GM10266 (cell line): ENCODE data around the gene SEC24C.

Experiments used
- DNase-seq: peaks from one replicate; pipeline ENCODE4 v3.0.0; 2012; ENCODE audit errors: extremely low spot score
- TF ChIP-seq, protein P1 (sequence below): IDR thresholded peaks from 2 replicates; pipeline ENCODE4 v1.5.1; 2012; ENCODE audit warnings: mild to moderate bottlenecking, low read depth; ENCODE audit not compliant: control insufficient read depth, insufficient read depth; ENCODE audit errors: missing control alignments

SEC24C gene

DNA sequence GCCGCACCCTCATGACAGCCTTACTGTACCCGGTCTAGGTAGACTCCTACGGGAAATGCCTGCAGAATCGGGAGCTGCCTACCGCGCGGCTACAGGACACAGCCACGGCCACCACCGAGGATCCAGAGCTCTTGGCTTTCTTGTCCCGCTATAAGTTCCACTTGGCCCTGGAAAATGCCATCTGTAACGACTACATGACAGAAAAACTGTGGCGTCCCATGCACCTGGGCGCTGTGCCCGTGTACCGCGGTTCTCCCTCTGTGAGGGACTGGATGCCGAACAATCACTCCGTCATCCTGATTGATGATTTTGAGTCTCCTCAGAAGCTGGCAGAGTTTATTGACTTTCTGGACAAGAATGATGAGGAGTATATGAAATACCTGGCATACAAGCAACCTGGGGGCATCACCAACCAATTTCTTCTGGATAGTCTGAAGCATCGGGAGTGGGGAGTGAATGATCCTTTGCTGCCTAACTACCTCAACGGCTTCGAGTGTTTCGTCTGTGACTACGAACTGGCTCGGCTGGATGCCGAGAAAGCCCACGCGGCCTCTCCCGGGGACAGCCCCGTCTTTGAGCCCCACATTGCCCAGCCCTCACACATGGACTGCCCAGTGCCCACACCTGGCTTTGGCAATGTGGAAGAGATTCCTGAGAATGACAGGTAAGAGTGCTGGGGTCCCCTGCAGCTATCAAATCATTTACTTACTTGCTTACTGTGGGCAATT, 29.1 kb downstream of the SEC24C start:
- TF ChIP-seq, protein P1, sequence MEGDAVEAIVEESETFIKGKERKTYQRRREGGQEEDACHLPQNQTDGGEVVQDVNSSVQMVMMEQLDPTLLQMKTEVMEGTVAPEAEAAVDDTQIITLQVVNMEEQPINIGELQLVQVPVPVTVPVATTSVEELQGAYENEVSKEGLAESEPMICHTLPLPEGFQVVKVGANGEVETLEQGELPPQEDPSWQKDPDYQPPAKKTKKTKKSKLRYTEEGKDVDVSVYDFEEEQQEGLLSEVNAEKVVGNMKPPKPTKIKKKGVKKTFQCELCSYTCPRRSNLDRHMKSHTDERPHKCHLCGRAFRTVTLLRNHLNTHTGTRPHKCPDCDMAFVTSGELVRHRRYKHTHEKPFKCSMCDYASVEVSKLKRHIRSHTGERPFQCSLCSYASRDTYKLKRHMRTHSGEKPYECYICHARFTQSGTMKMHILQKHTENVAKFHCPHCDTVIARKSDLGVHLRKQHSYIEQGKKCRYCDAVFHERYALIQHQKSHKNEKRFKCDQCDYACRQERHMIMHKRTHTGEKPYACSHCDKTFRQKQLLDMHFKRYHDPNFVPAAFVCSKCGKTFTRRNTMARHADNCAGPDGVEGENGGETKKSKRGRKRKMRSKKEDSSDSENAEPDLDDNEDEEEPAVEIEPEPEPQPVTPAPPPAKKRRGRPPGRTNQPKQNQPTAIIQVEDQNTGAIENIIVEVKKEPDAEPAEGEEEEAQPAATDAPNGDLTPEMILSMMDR = no peak

DNA sequence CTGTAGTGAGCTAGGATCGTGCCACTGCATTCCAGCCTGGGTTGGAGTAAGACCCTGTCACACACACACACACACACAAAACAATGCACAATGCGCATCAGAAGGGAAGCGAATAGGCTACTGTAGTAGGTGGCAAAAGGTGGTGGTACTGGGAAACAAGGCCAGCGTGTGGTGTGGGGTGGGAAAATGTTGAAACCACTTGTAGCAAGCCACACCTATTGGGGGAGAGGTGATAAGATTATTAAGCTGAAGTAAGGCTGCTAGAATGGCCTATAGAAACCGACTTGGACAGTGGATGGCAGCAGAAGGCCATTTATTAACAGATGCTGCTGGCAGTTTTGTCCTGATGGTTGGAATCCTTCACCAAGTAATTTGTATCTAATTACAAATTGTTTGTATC, 30.5 kb downstream of the SEC24C start:
- TF ChIP-seq, protein P1 = peak; percentile 31
- peak; percentile 39 for DNase-seq

More for the DNA sequence above, 29.1 kb downstream of the SEC24C start:
- peak; percentile 38 for DNase-seq

DNA sequence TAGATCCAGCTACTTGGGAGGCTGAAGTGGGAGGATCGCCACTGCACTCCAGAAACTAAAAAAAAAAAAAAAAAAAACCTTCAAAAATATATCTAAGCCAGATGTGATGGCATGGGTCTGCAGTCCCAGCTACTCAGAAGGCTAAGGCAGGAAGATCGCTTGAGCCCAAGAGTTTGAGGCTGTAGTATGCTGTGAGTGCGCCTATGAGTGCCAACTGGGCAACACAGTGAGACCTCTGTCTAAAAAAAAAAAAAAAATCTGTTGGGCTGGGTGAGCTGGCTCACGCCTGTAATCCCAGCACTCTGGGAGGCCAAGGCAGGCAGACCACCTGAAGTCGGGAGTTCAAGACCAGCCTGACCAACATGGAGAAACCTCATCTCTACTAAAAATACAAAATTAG, 34.8 kb downstream of the SEC24C start:
- DNase-seq = no peak
- TF ChIP-seq, protein P1 = no peak

DNA sequence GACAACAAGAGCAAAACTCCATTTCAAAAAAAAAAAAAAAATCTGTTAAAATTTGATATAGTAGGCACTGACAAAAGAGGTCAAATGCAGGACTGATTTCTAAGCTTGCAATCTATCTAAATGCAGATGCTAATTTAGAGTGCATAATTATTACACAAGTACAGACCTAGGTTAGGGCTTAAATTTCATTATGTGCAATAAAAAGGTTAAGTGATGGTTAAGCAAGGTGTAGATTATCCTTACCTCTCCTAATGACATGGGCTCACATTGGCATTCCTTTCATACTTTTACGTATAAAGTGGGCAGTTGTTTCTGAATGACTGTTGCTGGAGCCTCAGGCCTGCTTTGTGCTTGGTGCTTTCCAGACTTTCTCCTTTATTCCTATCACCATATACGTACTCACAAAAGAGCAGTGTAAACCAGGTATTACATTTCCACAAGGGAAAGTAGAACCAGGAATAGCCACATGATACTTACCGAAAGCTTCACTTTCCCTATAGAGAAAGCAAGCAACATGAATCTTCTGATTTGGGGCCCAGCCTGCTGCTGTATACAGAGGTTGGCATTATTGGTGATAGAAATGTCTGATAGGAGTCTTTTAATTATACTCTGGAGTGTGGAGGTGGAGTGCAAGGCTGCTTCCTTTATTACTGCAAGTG, 35.5 kb downstream of the SEC24C start:
- DNase-seq = no peak
- TF ChIP-seq, protein P1 = no peak

DNA sequence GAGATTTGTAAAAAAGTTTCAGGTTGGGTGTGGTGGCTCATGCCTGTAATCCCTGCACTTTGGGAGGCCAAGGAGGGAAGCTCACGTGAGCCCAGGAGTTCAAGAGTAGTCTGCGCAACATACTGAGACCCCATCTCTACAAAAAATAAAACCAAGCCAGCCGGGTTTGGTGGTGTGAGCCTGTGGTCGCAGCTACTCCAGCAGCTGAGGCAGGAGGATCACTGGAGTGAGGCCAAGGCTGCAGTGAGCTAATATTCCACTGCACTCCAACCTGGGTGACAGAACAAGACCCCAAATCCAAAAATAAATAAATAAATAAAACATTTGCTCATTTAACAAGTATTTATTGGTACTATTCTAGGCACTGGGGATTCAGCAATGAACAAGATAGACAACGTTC, 36.1 kb downstream of the SEC24C start:
- no peak for DNase-seq
- TF ChIP-seq, protein P1 = no peak

DNA sequence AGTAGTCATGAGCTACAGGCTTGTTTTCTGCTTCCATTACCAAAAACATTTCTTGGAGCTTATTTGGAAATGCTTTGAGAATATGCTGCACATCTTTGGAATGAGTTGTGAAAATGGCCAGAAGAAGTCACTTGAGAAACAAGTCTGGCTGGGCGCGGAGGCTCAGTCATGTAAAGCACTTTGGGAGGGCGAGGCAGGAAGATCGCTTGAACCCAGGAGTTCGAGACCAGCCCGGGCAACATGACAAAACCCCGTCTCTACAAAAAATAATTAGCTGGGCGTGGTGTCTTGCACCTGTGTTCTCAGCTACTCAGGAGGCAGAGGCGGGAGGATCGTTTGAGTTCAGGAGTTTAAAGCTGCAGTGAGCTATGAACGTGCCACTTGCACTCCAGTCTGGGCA, 36.8 kb downstream of the SEC24C start:
- DNase-seq = no peak
- TF ChIP-seq, protein P1 = no peak

DNA sequence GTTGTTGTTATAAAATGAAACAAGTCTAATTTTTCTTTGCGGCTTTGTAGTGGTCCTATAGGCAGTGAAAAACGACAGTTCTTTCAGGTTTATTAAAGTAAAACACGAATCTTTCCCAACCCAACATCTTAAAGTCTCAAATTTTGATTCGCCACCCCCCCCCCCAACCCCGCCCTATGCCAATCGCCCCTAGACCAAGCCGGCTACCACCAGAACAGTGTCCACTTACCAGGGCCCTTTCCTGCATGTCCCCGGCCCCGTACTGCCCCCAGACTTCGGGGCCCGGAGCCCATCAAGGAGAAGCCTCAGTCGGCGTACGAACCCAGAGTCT, 37.3 kb downstream of the SEC24C start:
- TF ChIP-seq, protein P1 = no peak
- DNase-seq = no peak
